Skin of body (tissue), 2 donors: ENCODE measurements around the gene ZNF521. TPM values are rescaled to one million over a fixed set of nuclear protein-coding genes. Genes with fewer than 3 reads are reported as not detected.

Experiments
- DNase-seq: peaks from one replicate; lab custom pipeline; 2025; lab: John Stamatoyannopoulos, UW
- total RNA-seq: library from RNA; depleted of rRNA; stranded (reverse); fragments of >200 nt; gene quantifications from one replicate; pipeline ENCODE4 v1.2.3, GENCODE V29; 2014

The ZNF521 gene
- total RNA-seq, 1 donor from 2014 or later = 35.3 TPM

DNA sequence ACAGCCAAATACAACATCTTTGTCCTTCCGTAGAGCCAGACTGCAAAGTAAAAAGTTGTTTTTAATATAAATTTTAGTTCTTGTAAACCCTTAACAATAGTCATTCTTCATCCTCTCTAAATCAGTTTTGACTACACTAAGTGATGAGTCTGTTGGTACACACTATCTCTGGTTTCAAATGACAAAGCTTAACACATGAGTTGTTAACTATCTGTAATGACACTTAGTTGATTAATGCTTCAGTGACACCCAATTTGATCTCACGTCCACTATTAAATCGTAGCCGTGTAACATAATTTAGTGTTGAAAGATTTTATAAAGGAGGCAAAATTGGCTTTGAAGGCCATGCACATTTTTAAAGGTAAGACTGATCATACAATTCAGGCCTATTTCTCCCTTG, 181.6 kb downstream of the ZNF521 start:
- no peak for DNase-seq

DNA sequence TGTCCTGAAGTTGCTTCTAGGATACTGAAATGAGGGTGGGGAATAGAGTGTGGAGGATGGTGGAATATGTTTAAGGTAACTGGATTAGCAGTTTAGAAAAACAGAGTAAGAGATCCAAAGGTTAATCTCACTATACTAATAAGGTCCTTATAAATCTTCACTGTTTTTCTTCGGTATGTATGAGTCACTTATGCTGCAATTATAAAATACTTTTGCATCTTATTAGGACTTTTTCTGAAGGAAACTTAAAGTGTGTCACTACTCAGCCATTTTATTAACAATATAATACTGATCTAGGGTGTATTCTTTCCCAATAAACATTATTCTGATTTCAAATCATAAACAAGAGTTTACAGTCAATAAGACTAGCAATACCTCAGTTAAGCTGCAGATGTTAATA, 182.3 kb downstream of the ZNF521 start:
- no peak for DNase-seq

GRCh38 chr18:25167612-25168410, 184.2 kb downstream of the ZNF521 start:
- no peak for DNase-seq

GRCh38 chr18:25166113-25166512, 185.9 kb downstream of the ZNF521 start:
- no peak for DNase-seq

DNA sequence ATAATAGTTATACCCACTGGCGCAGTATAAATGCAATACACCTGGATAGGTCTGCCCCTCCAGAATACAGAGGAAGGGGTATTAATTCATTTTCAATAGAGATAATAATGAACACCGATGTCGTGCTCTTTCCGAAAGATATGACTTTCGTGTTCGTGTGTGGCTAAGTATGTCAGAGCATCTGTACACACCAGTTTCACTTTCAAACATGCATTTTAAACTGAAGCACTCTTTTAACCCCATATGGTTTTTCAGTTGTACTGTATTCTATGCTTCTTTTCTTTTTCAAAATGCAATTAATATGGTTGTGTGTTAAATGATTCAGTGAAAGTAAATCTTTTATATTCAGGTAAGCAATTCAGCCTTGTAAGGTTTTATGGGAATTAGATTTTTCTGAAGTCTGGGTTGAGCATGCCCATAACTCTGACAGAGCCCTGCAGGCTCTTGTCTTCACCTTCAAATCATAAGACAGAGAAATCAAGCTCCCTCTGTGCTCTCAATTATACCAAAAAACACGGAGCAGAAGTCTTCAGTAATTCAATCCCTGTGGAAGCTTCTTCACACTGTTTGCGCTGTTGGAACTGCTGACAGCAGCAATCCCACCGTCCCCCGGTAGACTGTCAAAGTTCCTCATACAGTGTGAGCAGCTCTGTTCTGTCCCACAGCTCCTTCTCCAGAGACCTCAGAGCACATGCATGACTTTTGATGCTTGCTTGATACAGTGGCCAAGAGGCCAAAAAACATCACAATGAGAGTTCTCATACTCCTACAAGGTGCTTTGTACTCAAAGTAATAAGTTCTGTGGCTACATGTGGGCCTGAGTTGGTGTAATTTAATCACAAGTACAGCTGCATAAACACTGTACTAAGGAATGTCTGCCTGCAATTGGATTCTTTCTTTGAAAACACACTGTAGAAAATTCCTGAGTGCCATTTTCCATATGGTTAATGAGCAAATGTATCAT, 186.8 kb downstream of the ZNF521 start:
- DNase-seq = peak; percentile 66

DNA sequence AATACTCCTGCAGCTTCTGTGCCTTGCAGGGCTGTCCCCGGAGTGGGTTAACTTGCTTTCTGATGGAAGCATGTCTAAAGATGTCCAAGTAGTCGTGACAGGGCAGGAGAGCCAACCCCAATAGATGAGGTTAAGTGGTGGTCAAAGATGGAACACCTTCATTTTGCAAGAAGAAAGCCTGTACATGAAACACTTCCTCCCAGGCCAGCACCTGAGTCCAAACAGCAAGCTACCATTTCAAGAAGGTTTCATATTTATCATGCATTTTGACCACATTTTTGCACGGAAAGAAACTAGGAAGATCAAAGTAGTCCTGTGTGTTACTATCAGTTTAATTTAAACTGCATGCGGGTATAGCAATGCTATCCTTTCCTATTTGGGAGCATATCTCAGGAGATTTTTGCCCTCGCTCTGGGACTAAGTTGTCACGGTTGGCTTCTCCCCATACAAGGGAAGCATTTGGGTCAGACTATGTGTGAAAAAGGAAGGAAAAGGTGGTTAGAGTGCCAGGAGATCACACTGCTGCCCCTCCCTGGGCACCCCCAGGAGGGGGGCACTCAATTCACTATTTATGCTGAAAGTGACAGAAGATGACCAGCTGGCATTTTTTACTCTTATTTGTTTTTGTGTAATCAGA, 187.6 kb downstream of the ZNF521 start:
- no peak for DNase-seq

DNA sequence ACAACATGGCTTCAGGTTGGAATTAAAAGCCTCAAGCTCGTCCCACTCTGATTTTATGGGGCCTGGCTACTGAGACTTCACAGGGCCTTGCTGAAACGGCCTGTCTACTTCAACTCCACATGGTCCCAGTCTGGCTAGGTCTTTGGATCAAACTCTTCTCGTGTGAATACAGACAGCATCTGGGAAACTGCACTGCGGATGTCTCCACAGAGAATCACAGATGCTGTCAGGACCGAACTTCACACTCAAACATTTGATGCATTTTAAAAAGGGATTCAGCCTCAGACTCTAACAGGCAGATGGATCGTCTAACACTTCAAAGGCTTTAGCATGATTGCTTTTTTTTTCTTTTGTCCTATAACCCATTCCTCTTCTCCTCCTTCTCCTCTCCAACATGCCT, 198.5 kb downstream of the ZNF521 start:
- DNase-seq = no peak

GRCh38 chr18:25147877-25148488, 204.0 kb downstream of the ZNF521 start:
- no peak for DNase-seq

DNA sequence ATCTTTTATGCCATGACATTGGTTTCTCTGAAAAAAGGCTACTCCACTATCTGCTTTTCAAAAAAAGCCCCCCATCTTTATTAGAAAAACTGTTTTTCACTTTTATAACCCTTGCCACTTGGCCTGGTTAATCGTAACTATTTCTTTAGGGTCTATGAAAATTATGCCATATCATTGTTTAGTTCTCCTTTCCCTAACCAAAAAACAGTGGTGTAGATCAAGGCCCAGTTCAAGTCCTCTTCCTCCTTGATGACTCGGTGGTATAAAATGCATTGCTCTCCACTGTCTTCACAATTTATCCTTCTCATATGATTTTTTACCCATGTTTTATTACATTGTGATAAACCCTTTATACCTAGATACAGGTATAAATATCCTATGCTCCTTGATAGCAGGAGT, 205.5 kb downstream of the ZNF521 start:
- no peak for DNase-seq

GRCh38 chr18:25145731-25146511, 206.0 kb downstream of the ZNF521 start:
- DNase-seq = no peak

DNA sequence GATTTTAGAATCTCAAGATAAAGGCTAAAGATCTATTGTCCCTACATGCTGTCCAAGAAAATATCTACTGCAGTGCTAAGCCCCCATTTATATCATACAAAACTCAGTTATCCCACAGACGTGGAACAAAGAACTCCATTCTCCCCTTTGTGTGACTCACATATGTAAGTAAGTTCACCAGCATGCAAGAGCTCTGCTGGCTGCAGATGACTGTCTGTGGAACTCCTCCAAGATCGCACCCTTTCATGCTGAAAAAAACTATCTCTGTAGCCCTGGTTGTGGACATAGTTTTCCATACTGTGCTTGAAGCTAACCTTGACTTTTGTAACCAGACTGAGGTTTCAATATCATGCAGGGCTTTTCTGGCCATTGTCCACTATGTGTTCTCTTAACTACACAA, 207.1 kb downstream of the ZNF521 start:
- DNase-seq = peak; percentile 42

DNA sequence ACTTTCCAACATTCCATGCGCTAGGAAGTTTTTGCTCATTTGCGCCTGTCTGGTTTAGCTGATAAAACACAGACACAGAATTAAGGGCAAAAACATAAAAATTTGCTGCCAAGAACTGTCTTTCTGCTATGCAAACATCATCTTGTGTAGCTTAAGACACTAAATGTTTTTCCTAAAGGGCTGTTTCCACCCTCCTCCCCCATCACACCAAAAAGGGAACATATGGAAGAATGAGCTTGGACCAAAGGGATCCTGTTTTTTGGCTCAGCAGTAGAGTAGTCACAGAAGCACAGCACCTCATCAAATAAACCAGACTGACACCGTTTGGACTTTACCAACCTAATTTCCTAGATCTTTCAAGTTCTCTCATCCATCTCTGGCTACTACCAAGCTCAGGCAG, 210.1 kb downstream of the ZNF521 start:
- DNase-seq = peak; percentile 52

DNA sequence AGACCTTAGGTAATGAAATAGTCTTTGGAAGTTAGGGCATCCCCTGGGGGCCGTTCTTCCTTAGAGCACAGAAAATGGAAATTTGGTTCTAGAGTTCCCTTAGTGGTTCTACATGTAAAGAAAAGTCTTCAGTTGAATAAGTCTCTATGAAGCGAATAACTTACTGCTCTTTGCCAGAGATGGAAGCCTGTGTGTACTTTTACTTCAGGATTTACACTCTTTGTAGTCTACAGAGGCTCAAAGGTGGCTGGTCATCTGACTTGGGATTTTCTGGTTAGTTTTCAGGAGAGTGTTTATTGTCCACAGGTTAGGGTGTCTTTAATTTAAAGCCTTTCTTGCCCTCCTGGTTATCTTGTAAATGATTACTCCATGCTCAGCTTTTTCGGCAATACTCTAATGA, 210.6 kb downstream of the ZNF521 start:
- DNase-seq = peak; percentile 34

- no peak for DNase-seq
Measured at GRCh38 chr18:25140962-25141308, 211.0 kb downstream of the ZNF521 start.

DNA sequence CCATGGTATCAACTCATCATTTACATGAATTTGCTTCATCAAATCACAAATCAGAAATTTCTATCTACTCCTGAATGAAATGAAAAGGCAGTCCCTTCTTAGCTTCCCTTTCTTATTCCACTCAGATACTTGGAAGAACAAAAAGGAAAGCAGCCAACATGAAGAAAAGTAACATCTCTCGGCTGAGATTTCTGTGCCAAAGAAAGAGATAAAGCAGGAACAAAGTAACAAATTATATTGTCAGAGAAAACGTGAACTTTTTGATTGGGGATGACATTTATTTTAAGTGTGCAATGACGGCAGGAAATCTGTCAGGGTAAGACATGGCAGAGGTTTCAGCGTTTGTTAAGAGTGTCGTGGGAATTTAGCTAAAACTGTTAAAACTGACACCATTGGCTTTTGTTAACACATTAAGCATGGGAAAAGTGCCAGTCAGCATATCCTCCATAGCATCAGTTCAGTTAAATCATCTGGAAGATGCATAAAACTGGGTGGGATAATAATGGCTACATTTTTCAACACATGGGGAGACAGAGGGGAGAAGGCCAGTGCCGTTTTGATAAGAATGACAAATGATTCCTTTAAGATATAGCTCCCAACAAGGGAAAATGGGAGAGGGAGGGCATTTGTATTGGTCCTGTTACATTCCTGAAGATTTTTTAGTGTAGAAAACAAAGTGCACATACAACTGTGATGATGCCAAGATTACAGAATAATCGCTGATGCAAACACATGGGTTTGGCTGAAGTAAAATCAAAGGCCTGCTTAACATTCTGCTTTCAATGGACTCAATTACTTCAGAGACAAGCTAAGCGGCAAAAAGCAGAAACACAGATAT, 211.6 kb downstream of the ZNF521 start:
- DNase-seq = peak; percentile 83

GRCh38 chr18:25137197-25137472, 214.8 kb downstream of the ZNF521 start:
- peak; percentile 4 for DNase-seq

DNA sequence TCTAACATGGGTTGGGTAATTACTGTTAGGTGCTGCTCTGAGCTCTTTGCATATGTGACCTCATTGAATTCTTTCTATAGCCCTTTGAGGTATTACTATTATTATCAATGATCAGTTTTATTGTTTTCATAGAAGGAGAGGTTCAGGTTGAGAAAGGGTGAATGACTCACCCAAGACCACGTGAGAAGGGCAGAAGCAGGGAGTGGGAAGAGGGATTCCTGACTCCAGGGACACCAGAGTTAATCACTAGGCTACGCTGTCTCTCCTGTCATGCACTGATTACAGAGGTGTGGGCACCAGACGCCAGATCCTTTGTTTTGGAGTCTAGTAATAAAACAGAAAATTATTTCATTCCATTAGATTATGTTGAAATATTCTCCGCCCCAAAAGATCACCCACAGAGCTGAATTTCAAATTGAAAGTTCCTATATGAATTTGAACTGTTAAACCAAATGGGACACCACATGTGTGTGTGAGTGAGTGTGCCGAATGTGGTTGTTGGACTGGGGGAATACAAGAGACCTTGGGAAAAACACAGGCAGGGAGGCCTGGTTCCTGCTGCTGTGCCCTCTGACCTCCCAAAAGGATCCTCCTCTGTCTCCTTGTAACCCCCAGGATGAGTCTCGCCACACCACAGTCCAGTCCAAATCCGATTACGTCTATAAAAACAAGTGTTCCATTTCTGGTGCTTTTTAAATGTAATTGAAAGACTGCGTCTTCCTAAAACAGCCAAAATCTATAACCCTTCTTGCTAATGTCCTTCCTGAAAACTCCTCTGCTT, 215.4 kb downstream of the ZNF521 start:
- no peak for DNase-seq

DNA sequence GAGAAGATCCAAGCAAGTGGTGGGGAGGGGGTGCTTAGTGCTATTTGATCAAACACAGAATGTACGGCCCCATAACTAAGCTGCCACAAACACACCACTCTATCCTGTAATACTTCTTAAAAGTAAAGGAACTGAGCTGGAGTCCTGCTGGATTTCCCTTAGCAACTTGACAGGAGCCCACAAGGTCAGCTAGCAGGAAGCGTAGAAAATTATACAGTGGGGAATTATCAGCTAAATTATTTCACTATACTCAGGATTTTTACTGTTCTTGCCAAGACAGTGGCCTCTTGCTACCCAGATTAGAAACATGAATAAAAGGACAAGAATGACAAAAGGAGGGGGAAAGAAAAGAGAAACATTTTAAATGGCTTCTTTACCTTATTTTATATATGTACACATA, 217.1 kb downstream of the ZNF521 start:
- no peak for DNase-seq

DNA sequence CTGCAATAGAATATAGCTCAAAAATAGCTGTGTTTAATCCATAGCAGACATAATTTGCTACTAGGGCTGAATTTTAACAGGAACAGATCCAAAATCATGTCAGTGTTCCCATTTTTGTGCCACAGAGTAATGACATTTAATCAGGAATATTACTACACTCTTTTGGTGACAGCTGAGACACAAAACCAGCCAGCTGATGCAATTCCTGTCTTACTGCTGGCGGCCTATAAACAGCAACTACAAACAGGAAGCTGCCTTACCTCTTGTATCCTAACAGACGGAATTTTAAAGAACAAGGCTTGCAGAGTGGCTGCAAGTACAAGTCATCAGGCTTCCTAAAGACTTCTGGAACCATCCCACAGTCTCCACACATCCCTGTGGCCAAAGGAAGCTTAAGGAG, 218.1 kb downstream of the ZNF521 start:
- DNase-seq = peak; percentile 20
